NB4 (cell line): ENCODE measurements around the gene CRYBB1.

Source experiments
- MYC ChIP-seq: IDR thresholded peaks from 2 replicates; pipeline ENCODE4 v1.6.1; 2011; ENCODE audit warnings: low read depth, low read length
- TF ChIP-seq, protein P1 (sequence below): IDR thresholded peaks from one replicate; pipeline ENCODE4 v1.5.1; 2012; ENCODE audit warnings: low read depth, low read length

DNA sequence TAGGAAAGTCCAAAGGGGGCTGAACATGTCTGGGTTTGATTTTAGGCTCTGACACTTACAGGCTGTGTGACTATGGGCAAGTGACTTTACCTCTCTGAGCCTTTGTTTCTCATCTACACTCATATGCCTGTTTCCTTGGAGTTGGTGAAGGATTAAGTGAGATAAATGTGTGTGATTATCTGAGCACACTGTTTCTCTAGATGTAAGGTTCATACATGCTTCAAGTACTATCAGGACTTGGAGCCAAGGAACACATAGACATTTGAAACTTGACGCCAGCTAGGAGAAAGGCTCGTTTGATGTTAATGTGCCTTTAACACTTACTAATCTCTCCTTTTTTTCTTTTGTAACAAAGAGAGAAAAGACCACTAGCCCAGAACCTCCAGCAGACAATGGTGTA is 9.7 kb downstream of the CRYBB1 start:
- TF ChIP-seq, protein P1, sequence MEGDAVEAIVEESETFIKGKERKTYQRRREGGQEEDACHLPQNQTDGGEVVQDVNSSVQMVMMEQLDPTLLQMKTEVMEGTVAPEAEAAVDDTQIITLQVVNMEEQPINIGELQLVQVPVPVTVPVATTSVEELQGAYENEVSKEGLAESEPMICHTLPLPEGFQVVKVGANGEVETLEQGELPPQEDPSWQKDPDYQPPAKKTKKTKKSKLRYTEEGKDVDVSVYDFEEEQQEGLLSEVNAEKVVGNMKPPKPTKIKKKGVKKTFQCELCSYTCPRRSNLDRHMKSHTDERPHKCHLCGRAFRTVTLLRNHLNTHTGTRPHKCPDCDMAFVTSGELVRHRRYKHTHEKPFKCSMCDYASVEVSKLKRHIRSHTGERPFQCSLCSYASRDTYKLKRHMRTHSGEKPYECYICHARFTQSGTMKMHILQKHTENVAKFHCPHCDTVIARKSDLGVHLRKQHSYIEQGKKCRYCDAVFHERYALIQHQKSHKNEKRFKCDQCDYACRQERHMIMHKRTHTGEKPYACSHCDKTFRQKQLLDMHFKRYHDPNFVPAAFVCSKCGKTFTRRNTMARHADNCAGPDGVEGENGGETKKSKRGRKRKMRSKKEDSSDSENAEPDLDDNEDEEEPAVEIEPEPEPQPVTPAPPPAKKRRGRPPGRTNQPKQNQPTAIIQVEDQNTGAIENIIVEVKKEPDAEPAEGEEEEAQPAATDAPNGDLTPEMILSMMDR, result no peak
- no peak for TF ChIP-seq MYC
